ENCODE measurements around the gene PAPLN. TPM values are rescaled to one million over a fixed set of nuclear protein-coding genes. Genes with fewer than 3 reads are reported as not detected.

PAPLN gene
- total and polyA plus RNA-seq, 3 donors from 2014 or later: 12.4 to 33.4 (median 24.5) TPM

DNA sequence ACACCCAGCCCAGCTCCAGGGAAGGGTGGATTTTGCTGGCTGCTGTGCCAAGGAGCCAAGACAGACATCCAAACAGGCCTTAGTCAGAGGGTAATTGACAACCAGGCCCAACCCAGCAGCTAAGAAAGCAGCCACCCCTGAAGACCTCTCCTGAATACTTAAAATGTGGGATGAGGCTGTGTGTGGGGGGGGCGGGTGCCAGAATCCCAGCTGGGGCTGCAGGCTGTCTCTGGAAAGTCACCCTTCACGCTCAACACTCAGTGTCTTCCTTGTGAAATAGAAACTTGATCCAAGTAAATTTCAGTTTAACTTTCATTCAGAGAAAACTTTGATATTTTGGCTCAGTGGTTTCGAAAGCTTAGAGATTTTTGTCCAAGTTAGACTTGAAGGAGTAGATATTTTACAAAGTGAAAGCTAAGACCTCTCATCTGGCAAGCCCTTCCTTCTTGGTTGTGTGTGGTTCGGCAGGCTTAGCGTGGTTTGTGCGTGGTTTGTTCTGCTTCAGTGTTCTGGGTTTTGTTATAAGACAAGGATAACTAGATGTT lies 5.1 kb downstream of the PAPLN start:
- Histone ChIP-seq H3K4me1 (peaks cover 11% of the 10 kb centered on the region), H3K36me3 (ENCODE audit: low read depth, missing control alignments) (no peaks in the 10 kb centered on the region), H3K27ac (no peak overlapping the region), H3K9me3 (no peaks in the 10 kb centered on the region), H3K27me3 (no peaks in the 10 kb centered on the region), H3K4me3 (no peak overlapping the region)
- WGBS, 2 donors: 49 to 59% methylated on average over 6 of the region's 6 CpGs
- intact Hi-C loops (cut with DNase I; ENCODE audit: low total_unique reads): loop anchor here (10.0 kb wide), 1 partner anchor 652 kb away; no protein-coding TSS in a partner anchor
- TF ChIP-seq, protein P1, sequence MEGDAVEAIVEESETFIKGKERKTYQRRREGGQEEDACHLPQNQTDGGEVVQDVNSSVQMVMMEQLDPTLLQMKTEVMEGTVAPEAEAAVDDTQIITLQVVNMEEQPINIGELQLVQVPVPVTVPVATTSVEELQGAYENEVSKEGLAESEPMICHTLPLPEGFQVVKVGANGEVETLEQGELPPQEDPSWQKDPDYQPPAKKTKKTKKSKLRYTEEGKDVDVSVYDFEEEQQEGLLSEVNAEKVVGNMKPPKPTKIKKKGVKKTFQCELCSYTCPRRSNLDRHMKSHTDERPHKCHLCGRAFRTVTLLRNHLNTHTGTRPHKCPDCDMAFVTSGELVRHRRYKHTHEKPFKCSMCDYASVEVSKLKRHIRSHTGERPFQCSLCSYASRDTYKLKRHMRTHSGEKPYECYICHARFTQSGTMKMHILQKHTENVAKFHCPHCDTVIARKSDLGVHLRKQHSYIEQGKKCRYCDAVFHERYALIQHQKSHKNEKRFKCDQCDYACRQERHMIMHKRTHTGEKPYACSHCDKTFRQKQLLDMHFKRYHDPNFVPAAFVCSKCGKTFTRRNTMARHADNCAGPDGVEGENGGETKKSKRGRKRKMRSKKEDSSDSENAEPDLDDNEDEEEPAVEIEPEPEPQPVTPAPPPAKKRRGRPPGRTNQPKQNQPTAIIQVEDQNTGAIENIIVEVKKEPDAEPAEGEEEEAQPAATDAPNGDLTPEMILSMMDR (IDR thresholded peaks at IDR 0.05): no peak
- no peak for TF ChIP-seq POLR2A (IDR thresholded peaks at IDR 0.05)
- no peak for DNase-seq

DNA sequence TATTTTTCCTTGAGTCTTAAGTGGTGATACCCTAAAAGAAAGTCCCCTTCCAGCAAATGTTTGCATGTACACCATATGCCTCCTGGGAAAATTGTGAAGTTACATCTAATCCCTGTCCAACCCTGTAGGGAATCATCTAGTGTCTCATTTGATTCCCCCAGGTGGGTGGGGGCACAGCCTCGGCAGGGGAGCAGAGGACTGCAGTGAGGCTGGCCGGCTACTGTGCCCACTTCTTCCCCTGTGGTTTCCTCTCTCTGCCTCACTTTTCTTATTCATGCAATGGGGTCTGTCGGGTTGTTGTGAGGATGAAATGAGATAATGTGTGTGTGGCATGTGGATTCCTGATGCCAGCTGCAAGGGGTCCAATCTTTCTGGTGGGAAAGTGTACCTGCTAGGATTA lies 6.0 kb downstream of the PAPLN start:
- TF ChIP-seq, protein P1 (IDR thresholded peaks at IDR 0.05): no peak
- TF ChIP-seq POLR2A (IDR thresholded peaks at IDR 0.05): no peak
- Histone ChIP-seq H3K4me3 (no peak overlapping the region), H3K9me3 (no peaks in the 10 kb centered on the region), H3K4me1 (peaks cover 11% of the 10 kb centered on the region), H3K36me3 (ENCODE audit: low read depth, missing control alignments) (no peaks in the 10 kb centered on the region), H3K27me3 (no peaks in the 10 kb centered on the region), H3K27ac (no peak overlapping the region)
- DNase-seq: no peak
- 69 to 88% methylated on average over 3 of the region's 3 CpGs for WGBS, 2 donors
- intact Hi-C loops (cut with DNase I; ENCODE audit: low total_unique reads): loop anchor here (10.0 kb wide), 1 partner anchor 651 kb away; no protein-coding TSS in a partner anchor

DNA sequence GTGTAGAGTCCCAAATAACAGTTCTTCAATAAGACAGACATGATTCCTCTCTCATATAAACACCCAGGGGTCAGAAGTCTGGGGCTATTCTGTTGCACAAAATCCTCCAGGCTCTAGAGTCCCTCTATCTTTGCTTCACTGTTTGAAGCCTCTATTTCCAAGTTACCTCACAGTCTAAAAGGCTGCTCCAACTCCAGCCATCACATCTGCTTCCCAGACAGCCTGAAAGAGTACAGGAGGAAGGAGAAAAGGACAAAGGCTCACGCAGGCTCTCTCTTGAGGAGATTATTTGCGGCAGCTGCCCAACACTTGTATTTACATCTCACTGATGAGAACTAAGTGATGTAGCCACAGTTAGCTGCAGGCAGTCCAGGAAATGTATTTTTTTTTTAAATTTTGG lies 6.4 kb downstream of the PAPLN start:
- intact Hi-C loops (cut with DNase I; ENCODE audit: low total_unique reads): loop anchor here (10.0 kb wide), 1 partner anchor 651 kb away; no protein-coding TSS in a partner anchor
- Histone ChIP-seq H3K27me3 (no peaks in the 10 kb centered on the region), H3K4me1 (peaks cover 11% of the 10 kb centered on the region), H3K36me3 (ENCODE audit: low read depth, missing control alignments) (no peaks in the 10 kb centered on the region), H3K27ac (no peak overlapping the region), H3K9me3 (no peaks in the 10 kb centered on the region), H3K4me3 (no peak overlapping the region)
- 90 to 97% methylated on average over 2 of the region's 2 CpGs for WGBS, 2 donors
- DNase-seq: no peak
- TF ChIP-seq POLR2A (IDR thresholded peaks at IDR 0.05): no peak
- TF ChIP-seq, protein P1 (IDR thresholded peaks at IDR 0.05): no peak

DNA sequence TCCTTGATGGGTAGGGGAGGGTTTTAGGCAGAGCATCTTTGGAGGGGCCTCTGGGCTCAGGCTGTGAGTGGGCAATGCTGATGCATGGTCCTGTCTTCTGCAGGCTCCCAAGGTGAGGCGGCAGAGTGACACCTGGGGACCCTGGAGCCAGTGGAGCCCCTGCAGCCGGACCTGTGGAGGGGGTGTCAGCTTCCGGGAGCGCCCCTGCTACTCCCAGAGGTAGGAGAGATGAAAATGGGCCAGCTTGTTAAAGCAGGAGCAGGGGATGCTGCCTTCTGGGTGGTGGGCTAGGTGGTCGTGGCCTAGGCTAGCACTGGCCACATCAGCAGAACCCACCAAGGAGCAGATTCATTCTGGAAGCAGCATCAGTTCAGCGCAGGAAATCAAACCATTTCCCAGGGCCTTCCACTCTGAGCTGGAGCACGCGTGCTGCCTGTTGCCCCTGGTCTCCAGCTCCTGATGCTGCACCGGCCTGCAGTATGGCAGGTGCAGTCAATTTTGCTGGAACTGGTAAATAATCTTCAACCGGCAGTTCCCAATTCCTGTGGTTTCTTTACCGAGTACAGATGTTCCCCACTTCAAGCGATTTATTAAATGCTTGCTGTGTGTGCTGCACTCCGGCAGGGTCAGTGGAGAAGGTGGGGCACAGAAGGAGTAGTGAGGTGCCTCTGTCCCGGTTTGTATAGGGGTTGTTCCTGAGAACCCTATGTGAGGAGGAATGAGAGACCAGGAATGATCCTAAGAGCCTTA lies 7.4 kb downstream of the PAPLN start:
- intact Hi-C loops (cut with DNase I; ENCODE audit: low total_unique reads): loop anchor here (10.0 kb wide), 1 partner anchor 650 kb away; no protein-coding TSS in a partner anchor
- TF ChIP-seq POLR2A (IDR thresholded peaks at IDR 0.05): no peak
- TF ChIP-seq, protein P1 (IDR thresholded peaks at IDR 0.05): no peak
- H3K4me1 ChIP-seq: peaks cover 7% of the 10 kb centered on the region
- H3K36me3 ChIP-seq (ENCODE audit: low read depth, missing control alignments): no peaks in the 10 kb centered on the region
- no peak for DNase-seq
- no peaks in the 10 kb centered on the region for H3K27me3 ChIP-seq
- H3K4me3 ChIP-seq: no peak overlapping the region
- no peaks in the 10 kb centered on the region for H3K9me3 ChIP-seq
- no peak overlapping the region for H3K27ac ChIP-seq
- WGBS, 2 donors: 72 to 80% methylated on average over 9 to 13 of the region's 14 CpGs

Data from testis (tissue), 3 donors.